Measurements from ENCODE around the gene KLK11.

KLK11 gene, protein sequence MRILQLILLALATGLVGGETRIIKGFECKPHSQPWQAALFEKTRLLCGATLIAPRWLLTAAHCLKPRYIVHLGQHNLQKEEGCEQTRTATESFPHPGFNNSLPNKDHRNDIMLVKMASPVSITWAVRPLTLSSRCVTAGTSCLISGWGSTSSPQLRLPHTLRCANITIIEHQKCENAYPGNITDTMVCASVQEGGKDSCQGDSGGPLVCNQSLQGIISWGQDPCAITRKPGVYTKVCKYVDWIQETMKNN

GRCh38 chr19:51026554-51026831 lies at the start of gene KLK11:
KLK11 (minus strand) TSS chr19:51026616; CDS start chr19:51025631, 985 bp downstream.
- no peak for DNase-seq (ENCODE audit: low spot score)

DNA sequence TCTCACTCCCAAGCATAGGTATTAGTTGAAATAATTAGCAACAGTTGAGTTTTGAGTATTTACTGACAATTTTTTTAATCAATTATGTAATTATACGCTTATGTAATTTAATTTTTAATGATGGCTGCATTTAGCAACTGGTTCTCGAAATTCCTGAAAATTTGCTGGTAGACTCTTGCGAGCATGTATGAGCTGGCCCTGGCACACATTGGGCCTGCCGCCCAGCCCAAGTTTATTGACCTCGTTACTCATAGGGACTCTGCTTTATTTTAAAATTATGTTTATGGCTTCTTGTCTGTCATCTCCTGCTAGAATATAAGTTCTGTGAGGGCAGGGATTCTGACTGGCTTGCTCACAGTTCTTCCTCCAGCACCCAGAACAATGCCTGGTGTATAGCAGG lies 49.6 kb upstream of the KLK11 start:
- DNase-seq (ENCODE audit: low spot score): no peak

- DNase-seq (ENCODE audit: low spot score): no peak
Observed at GRCh38 chr19:51071095-51071405, 44.6 kb upstream of the KLK11 start.

GRCh38 chr19:51070334-51071094 lies 44.1 kb upstream of the KLK11 start:
- no peak for DNase-seq (ENCODE audit: low spot score)

- no peak for DNase-seq (ENCODE audit: low spot score)
Observed at GRCh38 chr19:51066393-51067186, 40.2 kb upstream of the KLK11 start.

DNA sequence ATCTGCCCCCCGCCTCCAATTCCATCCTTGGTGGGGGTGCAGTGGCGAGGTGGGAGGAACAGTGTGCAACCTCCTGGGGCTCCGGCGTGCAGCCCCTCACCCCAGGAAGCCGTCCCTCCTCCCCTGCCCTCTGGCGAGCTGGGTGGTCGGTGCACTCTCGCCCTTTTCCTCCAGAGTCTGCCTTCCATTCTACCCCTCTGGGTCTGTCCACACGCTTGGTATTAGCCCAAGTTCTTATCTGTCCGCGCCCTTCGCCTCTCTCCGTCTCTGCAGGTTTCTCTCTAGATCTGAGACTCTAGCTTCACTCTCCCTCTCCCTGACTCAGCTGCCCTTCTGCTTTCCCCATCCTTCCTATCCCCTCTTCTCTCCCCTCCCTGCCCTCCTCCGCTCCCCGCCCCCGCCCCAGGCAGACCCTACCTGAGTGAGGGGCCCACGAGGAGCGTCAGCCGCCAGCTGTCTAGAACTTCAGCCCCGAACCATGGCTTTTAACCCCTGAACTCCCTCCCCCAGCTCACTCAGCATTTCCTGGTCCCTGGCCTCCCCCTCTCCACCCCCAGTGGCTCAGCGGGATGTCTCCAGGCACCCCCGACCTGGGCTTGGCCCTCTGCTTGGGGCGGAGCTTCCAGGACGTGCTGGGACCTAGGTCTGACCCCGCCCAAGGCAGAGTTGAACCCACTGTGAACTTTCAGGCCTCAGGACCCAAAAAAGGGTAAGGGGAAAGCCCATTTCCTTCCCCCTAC lies 39.0 kb upstream of the KLK11 start:
- no peak for DNase-seq (ENCODE audit: low spot score)

GRCh38 chr19:51064534-51065220 lies 38.3 kb upstream of the KLK11 start, which contains the start of gene KLK13:
KLK13 (minus strand) TSS chr19:51065092; CDS start chr19:51065067, 25 bp downstream.
- no peak for DNase-seq (ENCODE audit: low spot score)

DNA sequence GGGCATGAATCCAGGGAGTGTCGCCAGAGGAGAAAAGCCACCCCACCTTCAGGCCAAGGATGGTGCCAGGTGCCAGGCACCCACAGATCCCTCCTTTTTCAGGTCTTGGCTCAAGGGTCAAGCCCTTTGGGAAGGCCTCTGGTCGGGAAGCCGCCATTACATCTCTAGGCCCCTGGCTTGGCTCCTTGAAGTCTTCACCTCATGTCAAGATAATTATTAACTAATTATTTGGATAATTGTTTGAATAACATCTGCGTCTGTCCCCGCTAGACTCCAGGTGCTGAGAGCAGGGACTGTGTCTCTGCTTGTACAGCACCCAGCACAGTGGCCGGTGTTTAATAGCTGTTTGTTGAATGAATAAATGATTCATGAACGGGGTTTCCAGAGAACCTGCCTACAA lies 37.2 kb upstream of the KLK11 start:
- DNase-seq (ENCODE audit: low spot score): no peak

- no peak for DNase-seq (ENCODE audit: low spot score)
Observed at GRCh38 chr19:51060973-51061372, 34.6 kb upstream of the KLK11 start.

DNA sequence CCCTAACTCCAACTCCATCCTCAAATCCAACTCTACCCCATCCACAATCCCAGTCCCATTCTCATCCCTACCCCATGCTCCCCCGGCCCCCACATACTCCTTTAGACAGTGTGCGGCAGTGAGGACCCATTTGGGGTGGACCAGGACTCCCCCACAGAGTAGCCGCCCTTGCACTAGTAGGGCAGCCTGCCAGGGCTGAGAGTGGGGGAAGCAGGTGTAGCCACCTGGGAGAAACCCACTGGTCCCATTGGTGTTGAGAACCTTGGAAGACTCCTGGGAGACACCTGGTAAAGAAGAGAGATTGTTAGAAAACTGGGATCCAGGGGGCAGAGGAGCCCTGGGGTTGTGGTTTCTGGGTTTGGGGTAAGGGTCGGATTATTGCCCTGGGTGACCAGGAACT lies 33.9 kb upstream of the KLK11 start:
- no peak for DNase-seq (ENCODE audit: low spot score)

DNA sequence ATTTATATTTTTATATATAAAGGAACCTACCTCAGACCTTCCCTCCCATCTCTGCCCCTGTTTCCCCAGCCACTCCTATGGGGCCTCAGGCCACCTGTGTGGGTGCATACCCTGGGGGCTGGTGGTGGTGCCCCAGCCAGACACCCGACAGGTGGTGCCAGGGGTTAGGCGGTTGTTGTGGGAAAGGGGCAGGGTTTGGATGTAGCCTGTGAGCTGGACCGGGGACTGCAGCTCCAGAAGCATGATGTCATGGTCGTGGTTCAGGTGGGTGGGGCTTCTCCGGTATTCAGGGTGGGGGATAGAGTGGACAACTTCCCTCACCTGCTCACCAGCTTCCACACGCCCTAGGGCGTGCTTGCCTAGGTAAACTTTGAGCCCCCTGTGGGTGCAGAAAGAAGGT lies 33.3 kb upstream of the KLK11 start:
- no peak for DNase-seq (ENCODE audit: low spot score)

DNA sequence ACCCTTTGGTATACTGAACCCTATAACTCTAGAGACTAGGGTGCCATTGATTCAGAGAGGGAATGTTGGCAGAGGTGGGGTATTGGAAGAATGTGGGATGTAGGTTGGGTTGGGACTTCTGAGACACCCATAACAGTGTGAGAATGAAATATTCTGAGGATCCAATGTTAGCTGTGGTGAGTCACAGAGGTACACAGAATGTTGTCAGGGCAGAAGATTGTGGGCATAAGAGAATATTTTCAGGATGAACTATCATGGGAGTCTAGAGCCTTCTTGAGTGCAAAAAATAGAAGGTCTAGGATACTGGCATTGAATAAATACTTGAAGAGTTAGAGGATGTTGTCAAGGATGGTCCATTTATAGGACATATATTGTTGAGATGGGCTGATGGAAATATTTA lies 29.4 kb upstream of the KLK11 start:
- no peak for DNase-seq (ENCODE audit: low spot score)

GRCh38 chr19:51047031-51047335 lies 20.6 kb upstream of the KLK11 start:
- DNase-seq (ENCODE audit: low spot score): no peak

DNA sequence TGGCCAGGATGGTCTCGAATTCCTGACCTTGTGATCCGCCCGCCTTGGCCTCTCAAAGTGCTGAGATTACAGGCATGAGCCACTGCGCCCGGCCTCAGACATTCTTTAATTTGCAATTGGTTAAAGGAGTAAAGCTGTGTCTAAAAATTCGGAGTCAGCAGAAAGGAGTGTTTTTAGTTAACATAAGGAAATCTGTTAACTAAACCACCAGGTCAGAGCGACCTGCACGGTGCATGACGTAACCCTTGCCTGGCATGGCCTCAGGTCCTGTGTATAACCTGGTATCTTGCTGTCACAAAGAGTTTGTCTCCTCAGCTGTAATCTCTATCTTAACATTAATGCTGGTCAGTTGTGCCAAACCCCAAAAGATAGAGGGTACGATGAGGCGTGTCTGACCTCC lies 17.9 kb upstream of the KLK11 start:
- no peak for DNase-seq (ENCODE audit: low spot score)

DNA sequence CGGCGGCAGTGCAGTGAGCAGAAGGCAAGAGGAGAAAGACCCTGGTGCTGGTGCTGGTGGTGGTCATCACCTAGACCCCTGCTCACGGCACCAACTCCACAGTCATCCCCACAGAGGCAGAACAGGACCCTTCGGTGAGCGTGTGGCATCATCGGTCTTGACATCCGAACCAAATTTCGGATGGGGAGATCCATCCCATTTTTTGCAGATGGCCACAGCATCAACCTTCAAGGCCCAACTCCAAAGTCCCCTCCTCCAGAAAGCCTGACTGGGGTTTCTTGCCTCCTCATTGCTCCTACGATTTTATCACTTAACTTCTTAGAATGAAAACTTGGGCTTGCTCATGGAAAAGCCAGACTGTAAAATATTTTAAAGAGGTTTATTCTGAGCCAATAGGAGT lies 17.1 kb upstream of the KLK11 start:
- DNase-seq (ENCODE audit: low spot score): no peak

GRCh38 chr19:51040151-51040550 lies 13.7 kb upstream of the KLK11 start:
- no peak for DNase-seq (ENCODE audit: low spot score)

DNA sequence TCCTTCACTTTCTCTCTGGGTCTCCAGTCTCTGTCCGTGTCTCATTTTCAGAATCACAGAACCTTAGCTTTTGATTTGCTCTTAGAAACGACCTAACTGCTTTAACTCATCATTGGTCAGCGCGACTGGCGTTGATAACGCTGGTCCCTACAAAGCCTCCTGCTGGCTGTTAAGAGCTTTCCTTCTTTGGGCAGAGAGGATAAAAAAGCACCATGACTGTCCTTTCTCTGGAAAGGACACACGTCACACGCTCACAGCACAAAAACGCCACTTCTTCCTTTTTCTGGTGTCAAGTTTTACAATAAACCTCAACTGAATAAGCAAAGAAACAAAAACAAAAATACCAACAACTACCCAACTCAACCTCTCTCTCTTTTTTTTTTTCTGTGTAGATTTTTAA lies 10.1 kb upstream of the KLK11 start:
- no peak for DNase-seq (ENCODE audit: low spot score)

DNA sequence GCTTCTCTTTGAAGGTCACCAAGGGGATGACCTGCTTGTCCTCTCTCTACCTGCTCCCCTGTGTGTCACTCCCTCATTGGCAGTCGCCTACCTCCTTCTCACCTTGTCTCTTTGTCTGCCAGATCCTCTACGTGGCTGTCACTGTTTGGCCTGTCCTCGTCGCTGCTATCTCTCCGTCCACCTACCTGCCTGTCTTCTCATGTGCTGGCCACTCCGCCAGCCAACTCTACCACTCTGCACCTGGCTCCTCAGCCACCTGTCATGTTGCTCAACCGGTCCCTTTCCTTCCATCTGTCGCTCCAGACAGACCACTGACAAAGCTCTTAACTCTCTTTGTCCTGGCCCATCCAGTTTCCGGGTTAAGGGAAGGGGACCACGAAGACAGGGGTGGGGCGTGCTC lies 8.3 kb upstream of the KLK11 start, which contains the start of gene KLK12:
KLK12 (minus strand) TSS at position 299 of the 400 bp plus-strand sequence. CDS start 381 bp downstream, outside the sequence.
- no peak for DNase-seq (ENCODE audit: low spot score)

GRCh38 chr19:51031880-51032225 lies 5.4 kb upstream of the KLK11 start:
- DNase-seq (ENCODE audit: low spot score): no peak

- DNase-seq (ENCODE audit: low spot score): no peak
Observed at GRCh38 chr19:51031220-51031879, 4.9 kb upstream of the KLK11 start.

DNA sequence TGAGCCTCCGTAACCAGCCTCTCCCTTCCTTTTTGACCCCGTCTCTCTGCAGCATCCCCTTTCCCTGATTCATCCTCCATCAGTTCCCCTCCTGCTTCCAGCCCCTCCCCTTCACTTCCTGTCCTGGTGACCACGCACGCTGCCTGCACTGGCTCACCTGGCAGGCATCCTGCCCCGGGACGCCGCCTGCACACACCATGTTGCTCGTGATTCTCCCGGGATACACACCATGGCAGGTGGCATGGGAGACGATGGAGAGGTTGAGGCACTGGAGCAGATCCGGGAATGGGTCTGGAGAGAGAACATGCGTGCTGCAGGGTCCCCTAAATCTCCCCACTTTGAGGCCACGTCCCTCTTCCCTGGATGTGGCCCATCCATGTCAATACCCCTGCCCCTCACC lies 4.2 kb upstream of the KLK11 start:
- no peak for DNase-seq (ENCODE audit: low spot score)

- no peak for DNase-seq (ENCODE audit: low spot score)
Observed at GRCh38 chr19:51029718-51030117, 3.3 kb upstream of the KLK11 start.
